ENCODE results near the gene CDC16.

Gene CDC16

GRCh38 chr13:114264886-114265611, 30.4 kb downstream of the CDC16 start:
- no peak for DNase-seq

- DNase-seq = no peak
Measured at GRCh38 chr13:114266241-114266640, 31.5 kb downstream of the CDC16 start.

GRCh38 chr13:114268344-114269280, 33.9 kb downstream of the CDC16 start:
- DNase-seq = no peak

GRCh38 chr13:114269281-114269770, 34.6 kb downstream of the CDC16 start:
- peak; percentile 11 for DNase-seq

- no peak for DNase-seq
Measured at GRCh38 chr13:114272977-114273376, 38.3 kb downstream of the CDC16 start.

GRCh38 chr13:114275304-114275703, 40.6 kb downstream of the CDC16 start:
- DNase-seq = no peak

- DNase-seq = no peak
Measured at GRCh38 chr13:114279146-114279545, 44.4 kb downstream of the CDC16 start.

GRCh38 chr13:114279758-114280355, 45.2 kb downstream of the CDC16 start:
- DNase-seq = no peak

- DNase-seq = peak; percentile 88
Measured at GRCh38 chr13:114281351-114282040, 46.8 kb downstream of the CDC16 start, which contains the start of gene UPF3A. UPF3A (plus strand) TSS chr13:114281601; CDS start chr13:114281640, 39 bp downstream.

- DNase-seq = peak; percentile 68
Measured at GRCh38 chr13:114282041-114282670, 47.5 kb downstream of the CDC16 start.

- DNase-seq = no peak
Measured at GRCh38 chr13:114283576-114283975, 48.9 kb downstream of the CDC16 start.

GRCh38 chr13:114284680-114285079, 50.0 kb downstream of the CDC16 start:
- no peak for DNase-seq

- no peak for DNase-seq
Measured at GRCh38 chr13:114285166-114285808, 50.6 kb downstream of the CDC16 start.

GRCh38 chr13:114286808-114287207, 52.1 kb downstream of the CDC16 start:
- no peak for DNase-seq

- no peak for DNase-seq
Measured at GRCh38 chr13:114288157-114288591, 53.5 kb downstream of the CDC16 start.

GRCh38 chr13:114296448-114296847, 61.8 kb downstream of the CDC16 start:
- DNase-seq = no peak

GRCh38 chr13:114296902-114297301, 62.2 kb downstream of the CDC16 start:
- no peak for DNase-seq

GRCh38 chr13:114298866-114299265, 64.2 kb downstream of the CDC16 start:
- DNase-seq = no peak

- no peak for DNase-seq
Measured at GRCh38 chr13:114299604-114300305, 65.1 kb downstream of the CDC16 start.

- DNase-seq = no peak
Measured at GRCh38 chr13:114303700-114304327, 69.1 kb downstream of the CDC16 start.

All from stimulated activated CD4-positive, alpha-beta T cell treated with anti-CD3 and anti-CD28 coated beads, Interleukin-4, amount 100 ng/mL, for 24 hours (primary cell).